HEK293 (cell line): Measurements from ENCODE around the gene ATF6B.

Experiments used
- CTCF ChIA-PET: fragments of 350-600 bp; formaldehyde crosslinking; extraction: SDS; loops from one replicate; lab custom pipeline; 2021; ENCODE audit warnings: antibody characterized with exemption; lab: Yijun Ruan, JAX
- POLR2A ChIA-PET: fragments of 300-600 bp; formaldehyde crosslinking; extraction: SDS; loops from one replicate; lab custom pipeline; 2020; ENCODE audit warnings: antibody characterized with exemption, inconsistent platforms; lab: Yijun Ruan, JAX
- H3K27ac ChIP-seq: fragments of 200-500 bp; sonication (Bioruptor generic); 2 replicates; pipeline ENCODE4 v1.5.1; 2014; ENCODE audit warnings: low read depth, low read length, control low read depth, inconsistent platforms; ENCODE audit errors: extremely low read depth
- H3K36me3 ChIP-seq, 2 experiments: fragments of 200-500 bp in 1 of 2; sonication (Bioruptor generic) in 1 of 2; 1 replicate in 1 of 2; 2 replicates in 1 of 2; pipeline ENCODE4 v1.5.1; 2014 to 2017; ENCODE audit warnings: inconsistent platforms in 2 of 2, low read length in 2 of 2; ENCODE audit not compliant: control insufficient read depth in 2 of 2, insufficient read depth in 1 of 2
- H3K4me1 ChIP-seq: fragments of 200-500 bp; sonication (Bioruptor generic); 2 replicates; pipeline ENCODE4 v1.5.1; 2014; ENCODE audit warnings: mild to moderate bottlenecking, low read length, inconsistent platforms; ENCODE audit not compliant: control insufficient read depth, insufficient read depth
- H3K4me3 ChIP-seq: 2 replicates; pipeline ENCODE4 v1.5.1; 2011; ENCODE audit warnings: low read depth, mild to moderate bottlenecking, control low read depth, low read length, moderate library complexity
- H3K9me3 ChIP-seq: fragments of 200-500 bp; sonication (Bioruptor generic); 2 replicates; pipeline ENCODE4 v1.5.1; 2014; ENCODE audit warnings: low read depth, low read length, inconsistent platforms; ENCODE audit not compliant: control insufficient read depth, insufficient read depth
- FEZF1 ChIP-seq: fragments of 450-650 bp; formaldehyde crosslinking; IDR thresholded peaks from 2 replicates; pipeline ENCODE4 v1.5.1; 2016; ENCODE audit warnings: missing biosample characterization, missing genetic modification characterization
- GLI2 ChIP-seq: fragments of 450-650 bp; formaldehyde crosslinking; IDR thresholded peaks from 2 replicates; pipeline ENCODE4; 2017; ENCODE audit warnings: missing biosample characterization, missing genetic modification characterization, low read depth, borderline replicate concordance
- PRDM10 ChIP-seq: fragments of 450-650 bp; formaldehyde crosslinking; IDR thresholded peaks from 2 replicates; pipeline ENCODE4 v1.5.1; 2016; ENCODE audit warnings: missing biosample characterization, missing genetic modification characterization
- WT1 ChIP-seq: fragments of 450-650 bp; formaldehyde crosslinking; IDR thresholded peaks from 2 replicates; pipeline ENCODE4 v1.5.1; 2016; ENCODE audit warnings: missing biosample characterization, missing genetic modification characterization
- ZFP37 ChIP-seq: fragments of 450-650 bp; formaldehyde crosslinking; IDR thresholded peaks from 2 replicates; pipeline ENCODE4 v1.5.1; 2016; ENCODE audit warnings: missing biosample characterization, missing genetic modification characterization
- ZIC2 ChIP-seq: fragments of 450-650 bp; formaldehyde crosslinking; IDR thresholded peaks from 2 replicates; pipeline ENCODE4 v1.5.1; 2016; ENCODE audit warnings: missing biosample characterization, missing genetic modification characterization
- ZNF248 ChIP-seq: fragments of 450-650 bp; formaldehyde crosslinking; IDR thresholded peaks from 2 replicates; pipeline ENCODE4 v1.5.1; 2017; ENCODE audit warnings: missing biosample characterization, missing genetic modification characterization
- ZNF311 ChIP-seq: fragments of 450-650 bp; formaldehyde crosslinking; IDR thresholded peaks from 2 replicates; pipeline ENCODE4 v1.5.1; 2017; ENCODE audit warnings: missing biosample characterization, missing genetic modification characterization, borderline replicate concordance
- ZNF341 ChIP-seq: fragments of 450-650 bp; formaldehyde crosslinking; IDR thresholded peaks from 2 replicates; pipeline ENCODE4; 2016; ENCODE audit warnings: low read depth, missing biosample characterization, missing genetic modification characterization
- ZNF398 ChIP-seq: fragments of 450-650 bp; formaldehyde crosslinking; IDR thresholded peaks from 2 replicates; pipeline ENCODE4 v1.5.1; 2017; ENCODE audit warnings: missing biosample characterization, missing genetic modification characterization
- ZNF513 ChIP-seq: fragments of 450-650 bp; IDR thresholded peaks from 2 replicates; pipeline ENCODE4 v1.5.1; 2018; ENCODE audit warnings: missing biosample characterization, missing genetic modification characterization

Gene ATF6B

GRCh38 chr6:32152769-32153563 is 24.9 kb upstream of the ATF6B start (continued):
- no peak for TF ChIP-seq ZNF248 (tag by site-specific recombination)
- TF ChIP-seq ZNF513 (tag by site-specific recombination) = no peak
- TF ChIP-seq, all 188 proteins: peak for 29

GRCh38 chr6:32151863-32152768 is 24.1 kb upstream of the ATF6B start, which contains the start of gene PRRT1:
Gene PRRT1 (minus strand): TSS chr6:32151939. CDS start chr6:32151827, 112 bp downstream.
- Histone ChIP-seq H3K36me3 (peaks cover 9 to 20% of the 10 kb centered on the region in 2 experiments; a peak in 2 of 3 replicates), H3K27ac (peak within 1 kb of the TSS; percentile 80), H3K4me1 (peaks cover 7% of the 10 kb centered on the region; the same call in 1 of the 2 replicates), H3K9me3 (no peaks in the 10 kb centered on the region), H3K4me3 (no peak within 1 kb of the TSS)
- POLR2A ChIA-PET = interaction anchor here (0.6 to 3.4 kb wide), 5 partner anchors 9 to 590 kb away, joined by 3 to 38 read pairs (median 7); partner anchors contain the start of genes AGPAT1, ATF6B, FKBPL and PBX2
- CTCF ChIA-PET = interaction anchor here (0.6 to 1.7 kb wide), 8 partner anchors 12 to 702 kb away, joined by 3 to 8 read pairs (median 4); partner anchors contain the start of genes EGFL8 and TAP1
- peak; percentile 21; the same call in 1 of the 2 replicates for TF ChIP-seq ZNF341
- peak; percentile 61 for TF ChIP-seq PRDM10 (tag by site-specific recombination)
- no peak for TF ChIP-seq ZFP37 (tag by site-specific recombination)
- peak; percentile 41; the same call in 1 of the 2 replicates for TF ChIP-seq FEZF1
- TF ChIP-seq ZNF311 (tag by site-specific recombination) = no peak
- no peak for TF ChIP-seq GLI2 (tag by site-specific recombination)
- TF ChIP-seq WT1 (tag by site-specific recombination) = 0 out of 2 replicates have a peak, but pooled peaks have one; percentile 15
- TF ChIP-seq ZNF398 = peak; percentile 92
- TF ChIP-seq ZIC2 (tag by site-specific recombination) = no peak
